ENCODE results near the gene LCTL.
"Not testable (repeated sequence)": the region's sequence is repeated elsewhere in the genome, so short reads cannot be mapped to it uniquely, and the experiment has no call there.

The LCTL gene

GRCh38 chr15:66502491-66502890, 63.3 kb downstream of the LCTL start:
- DNase-seq (ENCODE audit: low spot score), result no peak

DNA sequence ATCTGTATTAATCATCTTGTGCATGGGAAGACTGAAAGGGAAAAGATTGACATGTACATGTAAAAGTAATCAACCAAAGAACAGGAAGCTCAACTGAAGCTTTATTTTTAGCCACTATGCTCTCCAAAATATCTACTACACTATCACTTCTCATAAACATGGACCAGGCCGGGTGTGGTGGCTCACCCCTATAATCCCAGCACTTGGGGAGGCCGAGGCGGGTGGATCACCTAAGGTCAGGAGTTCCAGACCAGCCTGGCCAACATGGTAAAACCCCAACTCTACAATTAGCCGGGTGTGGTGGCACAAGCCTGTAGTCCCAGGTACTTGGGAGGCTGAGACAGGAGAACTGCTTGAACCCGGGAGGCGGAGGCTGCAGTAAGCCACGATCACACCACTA, 65.5 kb downstream of the LCTL start:
- not testable (repeated sequence) for DNase-seq (ENCODE audit: low spot score)

DNA sequence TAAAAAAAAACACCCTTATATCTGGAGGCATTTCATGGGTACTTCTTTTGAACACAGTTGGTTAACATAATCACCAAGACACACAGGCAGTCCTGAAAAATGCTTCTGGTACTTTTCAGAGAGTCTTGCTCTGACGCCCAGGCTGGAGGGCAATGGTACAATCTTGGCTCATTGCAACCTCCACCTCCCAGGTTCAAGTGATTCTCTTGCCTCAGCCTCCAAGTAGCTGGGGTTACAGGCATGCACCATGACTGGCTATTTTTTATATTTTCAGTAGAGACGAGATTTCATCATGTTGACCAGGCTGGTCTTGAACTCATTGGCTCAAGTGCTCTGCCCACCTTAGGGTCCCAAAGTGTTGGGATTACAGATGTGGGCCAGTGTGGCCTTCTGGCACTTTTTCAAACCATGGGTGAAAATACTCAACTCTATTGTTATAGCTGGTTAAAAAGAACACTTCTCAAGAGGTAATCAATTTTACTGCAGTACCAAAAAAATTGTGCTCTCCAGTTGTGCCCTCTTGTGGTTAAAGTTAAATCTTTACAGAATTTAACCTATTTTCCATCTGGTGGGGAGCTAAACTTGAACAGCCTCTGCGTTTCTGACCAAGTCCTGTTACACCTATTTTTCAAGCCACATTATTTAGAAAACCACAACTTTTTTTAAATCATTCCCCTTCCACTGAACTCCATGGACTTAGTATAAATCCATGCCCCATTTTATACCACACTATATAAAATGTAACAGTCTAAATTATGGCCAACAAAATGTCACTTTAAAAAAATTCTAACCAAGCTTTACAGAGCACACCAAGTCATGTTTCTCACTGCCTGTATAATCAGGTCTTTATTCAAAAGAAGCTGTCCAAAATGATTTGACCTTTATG, 67.1 kb downstream of the LCTL start:
- peak; percentile 52 for DNase-seq (ENCODE audit: low spot score)

All from kidney tubule cell (primary cell).